ENCODE data around the gene CNTFR.

CNTFR gene

DNA sequence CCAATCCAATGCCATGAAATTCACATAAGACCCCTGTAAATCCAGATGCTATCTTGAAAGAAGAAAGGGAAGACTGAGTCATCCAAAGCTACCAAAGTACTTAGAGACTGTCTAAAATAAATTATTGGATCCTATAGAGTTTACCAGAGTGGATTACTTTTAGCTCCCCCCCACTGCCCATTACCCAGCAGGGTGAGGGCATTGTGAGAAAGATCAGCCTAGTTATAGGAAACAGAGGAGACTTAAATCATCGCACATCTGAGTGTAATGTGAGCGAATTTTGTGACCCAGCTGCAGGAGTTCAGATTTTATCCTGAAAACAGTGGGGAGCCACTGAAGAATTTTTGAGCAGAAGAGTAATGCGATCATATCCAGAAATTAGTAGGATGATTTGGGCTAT, 65.2 kb downstream of the CNTFR start:
- no peak for DNase-seq (ENCODE audit: low read depth, low spot score)

DNA sequence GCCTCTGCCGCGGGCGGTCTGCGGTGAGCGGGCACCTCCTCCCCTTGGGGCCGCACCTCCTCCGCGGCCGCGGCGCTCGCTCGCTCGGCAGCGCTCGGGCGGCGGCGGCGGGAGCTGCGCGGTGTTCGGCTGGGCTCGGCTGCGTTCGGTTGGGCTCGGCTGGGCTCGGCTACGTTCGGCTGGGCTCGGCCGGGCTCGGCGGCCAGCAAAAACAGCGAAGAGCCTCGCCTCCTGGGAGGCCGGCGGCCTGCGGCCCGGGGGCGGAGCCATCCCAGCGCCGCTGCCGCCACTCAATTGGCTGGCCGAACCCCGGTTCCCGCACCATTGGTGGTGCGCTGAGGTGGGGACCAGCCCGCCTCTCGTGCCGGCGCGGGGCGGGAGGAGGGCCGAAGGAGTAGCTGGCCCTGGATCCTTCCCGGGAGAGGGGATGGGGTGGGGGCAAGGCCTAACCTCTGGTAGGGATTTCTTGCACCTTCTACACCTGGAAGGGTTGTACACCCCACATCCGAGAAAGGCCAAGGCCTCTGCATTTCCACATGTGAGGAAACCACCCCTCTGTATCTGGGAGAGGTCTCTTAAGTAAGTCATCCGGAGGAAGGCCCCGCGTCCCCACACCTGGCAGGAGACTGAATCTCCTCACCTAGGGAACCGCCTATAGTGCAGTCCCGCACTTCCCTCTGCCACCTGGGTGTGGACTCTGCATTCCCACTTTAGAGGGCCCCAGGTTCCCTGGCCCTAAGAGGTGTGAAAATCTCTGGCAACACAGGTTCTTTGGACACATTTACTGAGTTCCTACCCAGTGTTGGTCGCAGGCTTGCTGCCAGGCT, 66.3 kb downstream of the CNTFR start, which contains the start of gene ENHO:
TSS of gene ENHO (minus strand) at position 20 of the 827 bp plus-strand sequence. CDS start 1,295 bp downstream, outside the sequence.
- DNase-seq (ENCODE audit: low read depth, low spot score) = peak; percentile 98

GRCh38 chr9:34522091-34522887, 67.2 kb downstream of the CNTFR start:
- no peak for DNase-seq (ENCODE audit: low read depth, low spot score)

GRCh38 chr9:34521406-34522045, 68.0 kb downstream of the CNTFR start:
- no peak for DNase-seq (ENCODE audit: low read depth, low spot score)

- DNase-seq (ENCODE audit: low read depth, low spot score) = no peak
Observed at GRCh38 chr9:34520505-34521385, 68.8 kb downstream of the CNTFR start.

- DNase-seq (ENCODE audit: low read depth, low spot score) = no peak
Observed at GRCh38 chr9:34520096-34520495, 69.4 kb downstream of the CNTFR start.

- DNase-seq (ENCODE audit: low read depth, low spot score) = no peak
Observed at GRCh38 chr9:34519321-34520020, 70.1 kb downstream of the CNTFR start.

DNA sequence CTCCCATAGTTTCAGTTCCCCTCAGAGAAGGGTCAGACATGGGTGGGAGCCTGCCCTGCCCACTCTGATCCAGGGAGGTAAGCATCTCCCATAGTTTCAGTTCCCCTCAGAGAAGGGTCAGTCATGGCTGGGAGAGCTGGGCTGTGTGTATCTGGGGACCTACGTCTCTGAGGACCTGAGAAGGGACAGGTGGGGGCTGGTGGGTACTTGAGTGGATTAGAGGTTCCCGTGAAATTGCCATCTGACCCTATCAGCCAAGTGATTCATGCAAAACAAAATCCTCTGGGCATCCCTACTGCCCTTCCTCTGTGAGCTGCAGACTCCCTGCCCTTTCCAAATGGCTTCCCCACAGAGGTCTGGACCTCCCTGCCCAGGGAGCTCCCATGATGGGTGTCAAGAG, 70.6 kb downstream of the CNTFR start:
- no peak for DNase-seq (ENCODE audit: low read depth, low spot score)

DNA sequence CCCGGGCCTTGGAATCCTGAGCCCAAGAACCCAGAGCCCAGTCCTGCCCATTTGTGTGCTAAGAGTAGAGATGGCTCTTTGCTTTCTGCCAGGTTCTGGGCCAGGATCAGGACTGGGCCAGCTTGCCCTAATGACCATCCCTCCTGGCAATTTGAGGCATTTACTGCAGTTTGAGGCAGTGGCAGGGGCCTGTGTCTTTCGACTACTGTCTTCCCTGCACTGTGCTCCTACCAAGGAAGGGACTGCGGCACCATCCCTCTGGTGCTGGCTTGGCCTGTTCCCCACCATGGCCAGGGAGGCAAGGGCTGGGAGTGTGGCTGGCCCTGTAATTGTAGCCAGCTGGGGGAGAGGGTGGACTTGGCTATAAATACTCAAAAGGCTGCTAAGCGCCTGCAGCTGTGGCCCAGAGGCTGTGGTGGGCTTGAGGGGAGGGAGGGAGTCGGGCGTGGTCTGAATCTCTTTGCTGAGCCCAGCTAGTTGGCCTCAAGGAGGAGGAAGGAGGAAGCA, 71.4 kb downstream of the CNTFR start:
- no peak for DNase-seq (ENCODE audit: low read depth, low spot score)

- DNase-seq (ENCODE audit: low read depth, low spot score) = no peak
Observed at GRCh38 chr9:34517185-34517584, 72.3 kb downstream of the CNTFR start.

- no peak for DNase-seq (ENCODE audit: low read depth, low spot score)
Observed at GRCh38 chr9:34515959-34516358, 73.6 kb downstream of the CNTFR start.

DNA sequence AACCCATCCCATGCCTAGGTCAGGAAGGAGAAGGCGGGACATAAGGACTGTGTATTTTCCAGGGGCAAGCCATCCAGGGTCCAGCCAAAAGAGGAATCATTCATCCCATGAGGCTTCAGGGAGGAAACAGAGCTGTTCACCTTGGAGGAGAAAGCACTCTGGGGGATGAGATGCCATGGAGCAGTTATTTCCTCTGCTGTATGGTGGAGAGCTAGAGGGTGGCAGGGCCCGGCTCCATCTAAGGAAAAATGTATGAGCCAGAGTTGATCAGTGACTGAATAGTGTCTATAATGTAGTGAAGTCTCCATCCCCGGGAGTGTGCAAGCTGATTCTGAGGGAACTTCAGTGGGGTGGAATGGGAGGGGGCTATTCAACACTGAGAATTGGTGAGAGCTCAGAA, 74.7 kb downstream of the CNTFR start:
- DNase-seq (ENCODE audit: low read depth, low spot score) = no peak

- no peak for DNase-seq (ENCODE audit: low read depth, low spot score)
Observed at GRCh38 chr9:34514401-34514800, 75.1 kb downstream of the CNTFR start.

- DNase-seq (ENCODE audit: low read depth, low spot score) = peak; percentile 59
Observed at GRCh38 chr9:34513567-34514214, 75.8 kb downstream of the CNTFR start.

DNA sequence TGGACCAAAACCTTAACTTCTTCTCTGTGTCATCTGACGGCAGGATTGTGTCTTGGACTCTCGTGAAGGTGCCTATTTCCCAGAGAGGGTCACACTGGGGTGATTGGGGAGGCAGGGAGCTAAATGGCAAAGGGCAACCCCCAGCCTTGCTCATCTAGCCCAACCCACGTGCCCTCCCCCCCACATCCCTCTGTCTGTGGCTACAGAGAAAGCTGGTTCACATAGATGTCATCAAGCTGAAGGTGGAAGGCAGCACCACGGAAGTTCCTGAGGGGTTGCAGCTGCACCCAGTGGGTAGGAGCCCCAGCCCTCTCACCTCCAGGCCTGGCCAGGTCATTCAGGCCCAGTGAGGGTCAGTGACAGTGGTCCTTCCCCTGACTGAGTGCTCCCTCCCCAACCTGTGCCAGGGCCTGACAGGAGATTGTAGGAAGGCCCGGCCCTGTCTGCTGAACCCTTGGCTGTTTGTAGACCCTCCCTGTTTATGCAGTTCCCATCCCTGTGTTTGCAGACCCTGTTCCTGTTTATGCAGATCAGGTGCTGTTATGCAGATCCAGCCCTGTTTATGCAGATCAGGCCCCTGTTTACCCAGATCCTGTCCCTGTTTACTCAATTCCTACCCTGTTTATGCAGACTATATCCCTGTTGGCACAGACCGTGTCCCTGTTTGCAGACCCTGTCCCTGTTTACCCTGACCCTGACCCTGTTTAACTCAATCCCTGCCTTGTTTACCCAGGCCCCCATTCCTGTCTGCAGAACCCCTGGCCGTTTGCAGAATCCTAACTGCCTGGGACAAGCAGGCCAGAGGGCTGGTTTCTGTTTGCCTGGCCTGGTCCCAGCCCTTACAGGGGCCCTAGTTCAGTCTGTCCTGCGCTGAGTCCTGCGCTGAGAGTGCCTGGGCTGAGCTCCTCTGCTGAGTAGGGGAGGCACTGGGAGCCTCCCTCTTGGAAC, 77.1 kb downstream of the CNTFR start:
- no peak for DNase-seq (ENCODE audit: low read depth, low spot score)

- no peak for DNase-seq (ENCODE audit: low read depth, low spot score)
Observed at GRCh38 chr9:34510497-34511468, 78.7 kb downstream of the CNTFR start.

GRCh38 chr9:34508951-34509350, 80.6 kb downstream of the CNTFR start:
- no peak for DNase-seq (ENCODE audit: low read depth, low spot score)

- DNase-seq (ENCODE audit: low read depth, low spot score) = no peak
Observed at GRCh38 chr9:34508463-34508862, 81.1 kb downstream of the CNTFR start.

All from astrocyte of the hippocampus (primary cell).